B cell (primary cell): ENCODE data around the gene FNDC10. TPM values are rescaled to one million over a fixed set of nuclear protein-coding genes. Genes with fewer than 3 reads are reported as not detected.
A peak's percentile ranks its signal among the peaks of the same experiment; 100 is the strongest.

ENCODE experiments used
- ATAC-seq: fragments of 200-7000 bp; cut with Tn5 transposase; one replicate; pipeline ENCODE4 v1.10.0; 2021; ENCODE audit warnings: low read depth, mild to moderate bottlenecking, moderate number of reproducible peaks, moderate library complexity
- CTCF ChIA-PET: fragments of 350-600 bp; sonication (Branson Sonifier 250); formaldehyde crosslinking; loops from one replicate; lab custom pipeline; 2021; ENCODE audit warnings: antibody characterized with exemption, inconsistent platforms; lab: Charles Lee
- POLR2A ChIA-PET: fragments of 350-600 bp; sonication (Branson Sonifier 250); formaldehyde crosslinking; loops from one replicate; lab custom pipeline; 2021; ENCODE audit warnings: antibody characterized with exemption; lab: Charles Lee
- DNase-seq: peaks from one replicate; pipeline ENCODE4 v3.0.0; 2013
- H2AFZ ChIP-seq: 2 replicates; pipeline ENCODE4 v1.6.1; 2012; ENCODE audit warnings: mild to moderate bottlenecking, low read depth, low read length; ENCODE audit not compliant: insufficient read depth, poor library complexity, severe bottlenecking
- H3K27ac ChIP-seq, 2 donors: 1 replicate in 1 of 2; 2 replicates in 1 of 2; pipeline ENCODE4 v1.5.1; 2012 to 2013; ENCODE audit warnings: low read length in 2 of 2, mild to moderate bottlenecking in 2 of 2, moderate library complexity in 1 of 2
- H3K27me3 ChIP-seq, 4 experiments: fragments of 200-600 bp in 1 of 4; sonication (generic) in 1 of 4; replicated peaks in 1 of 4; 1 replicate in 2 of 4; 2 replicates in 2 of 4; pipeline versions ENCODE4 v1.6.1 to v1.7.0; 2013 to 2016; ENCODE audit warnings: low read length in 3 of 4, mild to moderate bottlenecking in 2 of 4, mixed read lengths in 1 of 4, moderate library complexity in 1 of 4; ENCODE audit not compliant: insufficient read depth in 4 of 4, control insufficient read depth in 3 of 4; ENCODE audit errors: control extremely low read depth in 1 of 4
- H3K36me3 ChIP-seq, 2 experiments: replicated peaks in 1 of 2; 1 replicate in 1 of 2; 2 replicates in 1 of 2; pipeline versions ENCODE4 v1.6.1 to v1.7.1; 2013; ENCODE audit warnings: low read length in 1 of 2; ENCODE audit not compliant: insufficient read depth in 2 of 2, control insufficient read depth in 1 of 2; ENCODE audit errors: control extremely low read depth in 1 of 2, extremely low read depth in 1 of 2
- H3K4me1 ChIP-seq, 2 donors: fragments of 200-600 bp in 1 of 2; sonication (generic) in 1 of 2; 1 replicate in 1 of 2; 2 replicates in 1 of 2; pipeline versions ENCODE4 v1.5.1 to v1.6.1; 2013 to 2017; ENCODE audit warnings: low read length in 2 of 2; ENCODE audit not compliant: control insufficient read depth in 2 of 2, insufficient read depth in 2 of 2
- H3K4me2 ChIP-seq: replicated peaks from 2 replicates; pipeline ENCODE3; 2012; ENCODE audit warnings: mild to moderate bottlenecking, low read depth, low read length; ENCODE audit not compliant: poor library complexity, severe bottlenecking
- H3K4me3 ChIP-seq, 5 experiments: fragments of 200-600 bp in 1 of 5; sonication (generic) in 1 of 5; 1 replicate in 3 of 5; 2 replicates in 2 of 5; pipeline versions ENCODE4 v1.5.1 to v1.7.0; 2011 to 2016; ENCODE audit warnings: low read length in 4 of 5, mild to moderate bottlenecking in 4 of 5, low read depth in 2 of 5, control low read depth in 1 of 5, moderate library complexity in 1 of 5; ENCODE audit not compliant: insufficient read depth in 1 of 5; ENCODE audit errors: control extremely low read depth in 1 of 5, extremely low read depth in 1 of 5
- H3K79me2 ChIP-seq: fragments of 200-600 bp; sonication (generic); one replicate; pipeline ENCODE4 v1.6.0; 2016; ENCODE audit warnings: low read length; ENCODE audit not compliant: control insufficient read depth, insufficient read depth
- H3K9ac ChIP-seq: fragments of 200-600 bp; sonication (generic); 2 replicates; pipeline ENCODE4 v1.6.1; 2017; ENCODE audit warnings: mild to moderate bottlenecking, low read length, moderate library complexity
- H3K9me3 ChIP-seq, 3 donors: one replicate each; pipeline versions ENCODE4 v1.6.1 to v1.7.1; 2013; ENCODE audit warnings: low read length in 2 of 3; ENCODE audit not compliant: control insufficient read depth in 2 of 3, insufficient read depth in 1 of 3; ENCODE audit errors: control extremely low read depth in 1 of 3
- H4K20me1 ChIP-seq: 2 replicates; pipeline ENCODE4 v1.6.0; 2012; ENCODE audit warnings: mild to moderate bottlenecking, low read length; ENCODE audit not compliant: insufficient read depth, control insufficient read depth, poor library complexity, severe bottlenecking
- H3K27ac Mint-ChIP-seq: one replicate; pipeline ENCODE4 v1.8.0; 2021; ENCODE audit warnings: mixed read lengths
- H3K27me3 Mint-ChIP-seq: one replicate; pipeline ENCODE4 v1.8.0; 2021; ENCODE audit warnings: mixed read lengths
- H3K4me1 Mint-ChIP-seq: one replicate; pipeline ENCODE4 v1.8.0; 2021; ENCODE audit warnings: mixed read lengths
- H3K4me3 Mint-ChIP-seq: one replicate; pipeline ENCODE4 v1.8.0; 2021; ENCODE audit warnings: mixed read lengths
- H3K9me3 Mint-ChIP-seq: one replicate; pipeline ENCODE4 v1.8.0; 2022; ENCODE audit warnings: mixed read lengths; ENCODE audit not compliant: insufficient read depth
- CTCF ChIP-seq: fragments of 200-600 bp; IDR thresholded peaks from one replicate; pipeline ENCODE4 v1.8.0; 2022; ENCODE audit warnings: antibody characterized with exemption, mild to moderate bottlenecking
- EZH2 ChIP-seq: IDR thresholded peaks from 2 replicates; pipeline ENCODE4 v1.6.1; 2012; ENCODE audit warnings: borderline replicate concordance, low read depth, mild to moderate bottlenecking, moderate library complexity, low read length; ENCODE audit not compliant: insufficient read depth, poor library complexity, severe bottlenecking
- WGBS: methylation state at CpG from one replicate; pipeline ENCODE4 v1.1.5; 2013; ENCODE audit warnings: missing lambda C conversion rate; ENCODE audit not compliant: insufficient coverage; 5-methylcytosine and 5-hydroxymethylcytosine counted together
- intact Hi-C: fragments of 100-400 bp; cut with micrococcal nuclease; formaldehyde crosslinking; loops from one replicate; pipeline ENCODE4 v1.10.0; 2022
- polyA plus RNA-seq: library from polyadenylated mRNA; depleted of rRNA; stranded (reverse); fragments of >200 nt; gene quantifications from 2 replicates; pipeline ENCODE4 v1.2.3, GENCODE V29; 2012
- total RNA-seq, 2 donors: library from RNA; stranded (reverse); fragments of 120-200 nt in 1 of 2; gene quantifications; 1 replicate in 1 of 2; 2 replicates in 1 of 2; pipeline versions ENCODE4 v1.2.3 to v1.2.4, GENCODE V29; 2013 to 2022

The FNDC10 gene
- total and polyA plus RNA-seq, 2 donors (not counting 1 experiment from before 2014, with no cell fraction given): 1.4 TPM

DNA sequence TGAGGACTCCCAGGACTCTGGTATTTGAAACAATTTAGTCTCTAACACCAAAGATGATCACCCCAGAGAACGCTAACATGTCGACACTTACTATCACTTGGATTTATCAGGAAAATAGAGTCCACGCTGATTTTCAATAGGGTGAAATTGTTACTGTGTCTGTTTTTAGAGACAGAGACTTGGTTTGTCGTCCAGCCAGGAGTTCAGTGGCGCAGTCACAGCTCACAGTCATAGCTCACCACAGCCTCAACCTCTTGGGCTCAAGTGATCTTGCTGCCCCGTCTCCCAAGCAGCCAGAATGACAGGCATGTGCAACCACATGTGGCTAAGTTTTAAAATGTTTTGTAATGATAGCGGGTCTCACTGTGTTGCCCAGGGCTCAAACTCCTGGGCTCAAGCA lies 30.6 kb downstream of the FNDC10 start:
- intact Hi-C loops: no loop called here
- H3K4me2 ChIP-seq: no peak overlapping the region
- no peaks in the 10 kb centered on the region for H3K9me3 ChIP-seq
- H4K20me1 ChIP-seq: peaks cover 57% of the 10 kb centered on the region
- H3K79me2 ChIP-seq: peaks cover 98% of the 10 kb centered on the region
- H3K4me3 Mint-ChIP-seq: no peak overlapping the region
- H3K4me1 ChIP-seq: peaks cover 6 to 31% of the 10 kb centered on the region in 2 donors
- peaks cover 44% of the 10 kb centered on the region for H3K4me1 Mint-ChIP-seq
- CTCF ChIA-PET: no interaction called here
- H3K9me3 Mint-ChIP-seq: no peaks in the 10 kb centered on the region
- WGBS: 100% methylated on average over 1 of the region's 7 CpGs
- ATAC-seq: no peak
- TF ChIP-seq EZH2 (no peak), CTCF (no peak)
- peaks cover 0 to 32% of the 10 kb centered on the region in 2 experiments for H3K36me3 ChIP-seq
- H3K4me3 ChIP-seq: no peak overlapping the region
- no peak overlapping the region for H2AFZ ChIP-seq
- H3K27ac ChIP-seq: no peak overlapping the region
- H3K27me3 Mint-ChIP-seq: no peaks in the 10 kb centered on the region
- no peaks in the 10 kb centered on the region for H3K27me3 ChIP-seq
- no peak for DNase-seq
- H3K27ac Mint-ChIP-seq: peak overlapping the region; percentile 37
- POLR2A ChIA-PET: no interaction called here
- H3K9ac ChIP-seq: no peak overlapping the region

GRCh38 chr1:1567891-1568291 lies 32.0 kb downstream of the FNDC10 start:
- no peaks in the 10 kb centered on the region for H3K9me3 ChIP-seq
- no peak overlapping the region for H3K27ac Mint-ChIP-seq
- ChIA-PET POLR2A (interaction anchor here (0.7 kb wide), 1 partner anchor 261 kb away, joined by 5 read pairs; no protein-coding TSS in a partner anchor), CTCF (no interaction called here)
- H3K9ac ChIP-seq: no peak overlapping the region
- intact Hi-C loops: no loop called here
- no peaks in the 10 kb centered on the region for H3K9me3 Mint-ChIP-seq
- peaks cover 98% of the 10 kb centered on the region for H3K79me2 ChIP-seq
- H3K27me3 ChIP-seq: no peaks in the 10 kb centered on the region
- peaks cover 0 to 45% of the 10 kb centered on the region in 2 experiments for H3K36me3 ChIP-seq
- H3K4me3 Mint-ChIP-seq: no peak overlapping the region
- no peak overlapping the region for H3K4me3 ChIP-seq
- no peak for DNase-seq
- no peaks in the 10 kb centered on the region for H3K27me3 Mint-ChIP-seq
- H2AFZ ChIP-seq: no peak overlapping the region
- peaks cover 0 to 21% of the 10 kb centered on the region in 2 donors for H3K4me1 ChIP-seq
- ATAC-seq: no peak
- H3K4me2 ChIP-seq: no peak overlapping the region
- no peak for TF ChIP-seq CTCF
- TF ChIP-seq EZH2: no peak
- WGBS: 93% methylated on average over 8 of the region's 10 CpGs
- no peak overlapping the region for H3K27ac ChIP-seq
- H4K20me1 ChIP-seq: peaks cover 72% of the 10 kb centered on the region
- peaks cover 38% of the 10 kb centered on the region for H3K4me1 Mint-ChIP-seq
